Activated T-cell treated with anti-CD3 and anti-CD28 coated beads for 1 hour (primary cell): ENCODE data around the gene RECQL.
"Not testable (repeated sequence)": the region's sequence is repeated elsewhere in the genome, so short reads cannot be mapped to it uniquely, and the experiment has no call there.

Experiments used
- DNase-seq: peaks from one replicate; pipeline ENCODE4 v3.0.0-alpha.2; 2020; ENCODE audit warnings: low read depth

Gene RECQL

DNA sequence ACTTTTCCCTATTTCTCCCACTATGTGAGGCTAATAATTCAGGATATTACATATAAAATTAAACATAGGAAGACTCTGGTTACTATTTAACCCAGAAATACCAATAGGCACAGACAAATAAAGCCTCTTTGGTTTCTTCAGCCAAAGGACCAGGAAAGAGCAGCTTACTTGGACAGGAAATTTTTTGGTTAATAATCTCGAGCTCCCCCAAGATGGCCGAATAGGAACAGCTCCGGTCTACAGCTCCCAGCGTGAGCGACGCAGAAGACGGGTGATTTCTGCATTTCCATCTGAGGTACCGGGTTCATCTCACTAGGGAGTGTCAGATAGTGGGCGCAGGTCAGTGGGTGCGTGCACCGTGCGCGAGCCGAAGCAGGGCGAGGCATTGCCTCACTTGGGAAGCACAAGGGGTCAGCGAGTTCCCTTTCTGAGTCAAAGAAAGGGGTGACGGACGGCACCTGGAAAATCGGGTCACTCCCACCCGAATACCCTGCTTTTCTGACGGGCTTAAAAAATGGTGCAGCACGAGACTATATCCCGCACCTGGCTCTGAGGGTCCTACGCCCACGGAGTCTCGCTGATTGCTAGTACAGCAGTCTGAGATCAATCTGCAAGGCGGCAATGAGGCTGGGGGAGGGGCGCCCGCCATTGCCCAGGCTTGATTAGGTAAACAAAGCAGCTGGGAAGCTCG, 82.3 kb downstream of the RECQL start:
- not testable (repeated sequence) for DNase-seq
